Coronary artery (tissue), 2 donors: ENCODE data around the gene NALCN.

Experiments used
- DNase-seq: peaks from one replicate; pipeline ENCODE4 v3.0.0-alpha.2; 2017; ENCODE audit warnings: low spot score
- H3K27ac ChIP-seq, 2 donors: fragments of 200-600 bp; sonication (generic); one replicate each; pipeline ENCODE4 v1.5.1; 2016 to 2019
- H3K4me3 ChIP-seq: fragments of 200-600 bp; sonication (generic); 2 replicates; pipeline ENCODE4 v1.5.1; 2016; ENCODE audit warnings: mild to moderate bottlenecking, moderate library complexity
- CTCF ChIP-seq: fragments of 200-600 bp; sonication (generic); IDR thresholded peaks from one replicate; pipeline ENCODE4 v1.5.1; 2019; ENCODE audit warnings: antibody characterized with exemption

NALCN gene

GRCh38 chr13:101017123-101017872 is 399.0 kb downstream of the NALCN start:
- Histone ChIP-seq H3K27ac (no peak overlapping the region), H3K4me3 (no peak overlapping the region)
- DNase-seq = no peak
- TF ChIP-seq CTCF = no peak

GRCh38 chr13:101016475-101016874 is 399.8 kb downstream of the NALCN start:
- Histone ChIP-seq H3K27ac (no peak overlapping the region), H3K4me3 (no peak overlapping the region)
- no peak for DNase-seq
- no peak for TF ChIP-seq CTCF

- no peak for DNase-seq
These were observed 403.1 kb downstream of the NALCN start for GRCh38 chr13:101013245-101013644.

DNA sequence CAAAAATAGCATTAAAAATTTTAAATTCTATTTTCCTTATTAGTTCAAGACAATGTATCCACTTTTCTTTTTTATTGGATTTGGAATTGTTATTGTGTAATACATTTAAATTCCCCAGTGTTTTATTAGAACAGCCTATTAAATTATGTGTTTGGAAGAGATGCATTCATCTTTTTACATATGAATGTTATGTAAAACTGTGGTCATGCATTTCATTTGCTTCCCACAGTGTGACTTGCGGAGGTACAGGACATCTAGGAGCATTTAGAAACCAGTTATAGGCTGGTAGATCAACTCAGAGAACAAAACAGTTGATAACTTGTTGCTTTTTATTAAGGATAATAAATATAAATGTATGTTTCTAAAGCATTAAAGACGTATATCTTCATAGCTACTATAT is 406.2 kb downstream of the NALCN start:
- Histone ChIP-seq H3K4me3 (no peak overlapping the region), H3K27ac (no peak overlapping the region)
- DNase-seq = no peak
- TF ChIP-seq CTCF = no peak

More at GRCh38 chr13:101013245-101013644, 403.1 kb downstream of the NALCN start:
- Histone ChIP-seq H3K27ac (no peak overlapping the region), H3K4me3 (no peak overlapping the region)
- no peak for TF ChIP-seq CTCF

GRCh38 chr13:101007245-101007644 is 409.1 kb downstream of the NALCN start:
- no peak overlapping the region for H3K4me3 ChIP-seq
- TF ChIP-seq CTCF = no peak
- DNase-seq = no peak
- H3K27ac ChIP-seq = no peak overlapping the region
